HG03457 (cell line): Measurements from ENCODE around the gene NOD1.
"Not testable (repeated sequence)": the region's sequence is repeated elsewhere in the genome, so short reads cannot be mapped to it uniquely, and the experiment has no call there.

Experiments used
- ATAC-seq: cut with Tn5 transposase; IDR thresholded peaks from one replicate; pipeline ENCODE4 v1.9.1; 2021; ENCODE audit warnings: moderate number of reproducible peaks; ENCODE audit not compliant: unreplicated experiment

Gene NOD1

DNA sequence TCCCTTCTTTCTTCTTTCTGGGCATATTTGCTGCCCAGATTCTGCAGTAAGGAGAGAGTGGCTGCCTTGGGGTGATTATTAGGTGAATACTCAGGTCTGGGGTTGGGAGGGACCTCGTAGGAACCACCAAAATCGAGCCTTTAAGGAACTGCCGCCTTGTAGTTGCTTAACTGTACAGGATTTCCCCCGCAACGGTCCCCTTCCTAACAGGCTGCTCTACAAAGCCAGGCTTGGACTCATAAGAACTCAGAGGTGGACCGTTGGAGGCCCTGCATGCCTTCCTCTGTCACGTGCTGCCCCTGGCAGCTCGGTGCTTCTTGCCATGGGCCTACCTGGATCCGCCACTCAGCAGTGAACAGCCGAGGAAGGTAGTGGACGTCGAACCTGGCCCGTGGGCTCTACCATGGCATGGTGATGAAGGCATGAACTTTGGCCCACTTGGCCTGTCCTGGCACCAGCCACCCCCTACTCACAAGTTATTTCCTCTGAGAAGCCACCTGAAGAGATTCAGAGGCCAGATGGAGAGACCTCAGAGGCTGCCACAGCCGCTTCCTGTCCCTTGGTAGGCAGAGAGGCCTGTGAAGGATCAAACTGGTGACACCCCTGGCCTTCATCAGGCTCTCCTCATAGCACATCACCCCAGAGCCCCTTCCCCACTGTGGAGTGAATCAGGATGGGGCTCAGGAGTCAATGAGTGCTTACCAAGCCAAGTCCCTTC lies 54.6 kb downstream of the NOD1 start:
- no peak for ATAC-seq

DNA sequence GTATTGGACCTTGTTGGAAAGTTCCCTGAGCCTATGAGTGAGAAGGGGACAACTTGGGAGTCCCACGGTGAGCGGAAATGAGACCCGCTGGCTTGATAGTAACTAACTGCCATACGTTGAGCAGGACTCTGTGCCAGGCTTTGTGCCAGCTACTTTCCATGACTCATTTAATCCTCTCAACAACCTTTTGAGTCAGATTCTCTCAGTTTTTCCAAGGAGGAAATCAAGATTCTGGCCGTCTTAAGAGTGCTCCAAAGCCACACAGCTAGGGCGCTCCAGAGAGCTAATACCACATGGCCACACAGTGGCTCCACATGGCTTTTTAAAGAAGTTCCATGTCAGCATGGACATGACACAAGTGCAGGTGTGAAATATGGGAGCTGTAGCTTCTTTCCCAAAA lies 55.7 kb downstream of the NOD1 start:
- ATAC-seq: no peak

DNA sequence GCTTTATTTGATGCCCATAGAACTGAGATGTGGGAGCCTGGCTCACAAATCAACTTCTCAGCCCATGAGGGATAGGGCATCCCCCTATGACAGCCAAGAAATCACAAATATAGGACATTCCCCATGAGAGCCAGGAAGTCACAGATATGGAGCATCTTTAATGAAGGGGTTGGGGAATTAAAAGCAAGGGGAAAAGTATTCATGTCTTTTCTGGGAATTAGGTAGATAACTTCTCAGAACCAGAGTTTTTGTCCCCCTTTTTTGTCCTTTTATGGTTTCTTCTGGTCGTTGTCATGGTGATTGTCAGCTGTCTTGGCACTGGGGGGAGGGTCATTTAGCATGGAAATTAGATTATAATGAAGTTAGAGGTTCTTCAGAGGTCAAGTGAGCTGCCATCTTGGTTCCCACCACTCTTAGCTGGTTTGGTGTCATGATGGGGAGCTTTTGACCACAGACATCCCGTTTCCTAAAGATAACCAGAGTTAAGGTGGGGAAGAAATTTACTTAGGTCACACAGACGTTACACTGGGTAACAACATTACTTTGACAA lies 56.9 kb downstream of the NOD1 start:
- no peak for ATAC-seq

DNA sequence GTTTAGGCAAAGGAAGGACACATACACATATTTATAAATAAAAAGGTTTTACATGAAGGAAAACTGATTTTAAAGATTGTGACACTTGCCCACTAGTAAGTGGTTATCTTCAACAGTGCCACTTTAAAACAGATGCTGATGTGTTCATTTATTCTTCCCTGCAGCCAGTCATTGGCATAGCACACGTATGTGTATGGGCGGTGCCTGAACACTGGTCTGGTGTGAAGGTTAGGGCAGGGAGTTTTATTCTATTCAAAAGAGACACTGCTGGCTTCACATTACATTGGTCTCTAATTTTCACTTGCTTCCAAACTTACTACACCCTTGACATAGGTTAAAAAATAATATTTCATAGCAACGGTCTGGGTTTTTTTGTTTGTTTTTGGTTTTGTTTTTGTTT lies 57.9 kb downstream of the NOD1 start:
- no peak for ATAC-seq

DNA sequence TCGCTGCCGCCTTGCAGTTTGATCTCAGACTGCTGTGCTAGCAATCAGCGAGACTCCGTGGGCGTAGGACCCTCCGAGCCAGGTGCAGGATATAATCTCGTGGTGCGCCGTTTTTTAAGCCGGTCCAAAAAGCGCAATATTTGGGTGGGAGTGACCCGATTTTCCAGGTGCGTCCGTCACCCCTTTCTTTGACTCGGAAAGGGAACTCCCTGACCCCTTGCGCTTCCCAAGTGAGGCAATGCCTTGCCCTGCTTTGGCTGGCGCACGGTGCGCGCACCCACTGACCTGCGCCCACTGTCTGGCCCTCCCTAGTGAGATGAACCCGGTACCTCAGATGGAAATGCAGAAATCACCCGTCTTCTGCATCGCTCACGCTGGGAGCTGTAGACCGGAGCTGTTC lies 58.5 kb downstream of the NOD1 start:
- not testable (repeated sequence) for ATAC-seq

DNA sequence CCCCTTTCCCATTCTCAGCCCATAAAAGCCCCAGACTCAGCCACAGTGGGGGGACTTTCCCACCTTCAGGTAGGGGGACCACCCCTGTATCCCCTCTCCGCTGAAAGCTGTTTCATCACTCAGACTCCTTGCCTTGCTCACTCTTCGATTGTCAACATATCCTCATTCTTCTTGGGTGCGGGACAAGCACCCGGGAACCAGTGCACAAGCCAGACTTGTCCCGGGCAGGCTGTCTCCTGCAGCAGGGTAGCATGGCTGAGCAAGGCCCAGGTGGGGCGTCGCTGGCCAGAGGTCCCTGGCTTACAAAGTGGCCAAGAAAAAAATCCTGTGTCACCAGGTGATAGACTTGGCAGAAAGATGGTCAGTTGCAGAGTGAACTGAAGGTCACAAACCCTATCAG lies 64.7 kb downstream of the NOD1 start:
- no peak for ATAC-seq

DNA sequence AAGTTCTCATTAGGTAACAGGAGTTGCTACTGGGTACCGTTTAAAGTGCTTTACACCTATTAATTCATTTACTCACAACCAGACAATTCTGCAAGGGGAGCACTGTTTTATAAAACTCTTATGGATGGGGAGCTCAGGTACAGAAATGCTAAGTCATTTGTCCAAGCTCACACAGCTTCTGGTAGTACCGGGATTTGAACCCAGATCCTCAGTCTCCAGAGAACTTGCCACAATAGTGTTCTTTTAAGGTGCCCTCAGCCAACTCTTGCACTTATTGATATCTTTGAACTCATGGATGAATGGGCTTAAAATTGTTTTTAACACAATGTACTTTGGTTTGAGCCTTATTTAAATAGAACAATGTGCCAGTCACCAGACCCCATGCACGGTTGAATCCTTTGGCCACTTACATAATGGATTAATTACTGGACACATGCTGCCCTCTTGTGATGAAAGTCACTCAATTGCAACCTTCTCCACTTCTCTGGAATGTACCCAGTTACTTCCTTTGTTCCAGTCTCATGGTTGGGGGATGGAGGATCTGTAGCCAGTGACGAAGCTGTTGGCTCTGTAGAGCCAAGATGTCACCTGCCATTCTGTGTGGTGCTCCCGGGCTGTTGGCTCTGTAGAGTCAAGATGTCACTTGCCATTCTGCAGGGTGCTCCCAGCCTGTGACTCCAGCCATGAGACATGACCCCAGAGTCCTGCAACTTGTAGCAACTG lies 65.6 kb downstream of the NOD1 start:
- ATAC-seq: no peak

DNA sequence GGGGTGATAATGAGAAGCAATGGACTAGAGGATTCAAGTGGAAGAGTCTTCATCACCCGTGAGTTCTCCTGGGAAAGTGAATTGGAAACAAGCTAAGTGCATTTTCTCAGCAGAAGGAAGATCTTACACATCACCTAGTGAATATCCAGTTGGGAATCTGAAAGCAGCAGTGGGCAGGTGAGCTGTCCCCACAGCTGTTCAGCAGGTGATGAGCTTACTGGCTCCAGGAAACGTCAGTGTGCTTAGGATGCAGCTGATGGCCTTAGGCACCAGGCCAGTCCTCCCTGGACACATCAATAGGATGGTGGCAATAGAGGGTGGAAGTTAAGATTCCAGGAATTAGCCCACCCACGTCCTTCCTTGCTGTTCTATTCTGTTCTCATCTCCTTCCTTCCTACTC lies 66.7 kb downstream of the NOD1 start:
- ATAC-seq: no peak

DNA sequence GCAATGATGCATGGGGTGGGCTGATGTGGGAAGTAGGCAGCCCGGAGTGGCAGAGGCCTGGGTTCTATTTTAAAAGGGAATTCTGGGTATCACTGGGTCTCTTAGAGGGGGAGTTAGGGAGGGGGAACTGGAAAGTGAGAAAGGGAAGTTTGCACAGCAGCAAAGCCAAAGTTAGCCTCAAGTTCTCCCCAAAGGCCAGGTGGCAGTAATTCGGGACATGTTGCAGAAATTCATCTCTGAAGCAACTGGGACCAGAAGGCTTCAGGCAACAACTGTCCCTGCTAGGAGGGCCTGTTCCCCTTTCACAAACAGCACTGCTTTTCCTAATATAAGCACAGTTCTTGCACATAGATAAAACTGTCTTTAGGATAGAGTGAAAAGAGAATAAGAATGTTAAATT lies 67.4 kb downstream of the NOD1 start:
- ATAC-seq: no peak

DNA sequence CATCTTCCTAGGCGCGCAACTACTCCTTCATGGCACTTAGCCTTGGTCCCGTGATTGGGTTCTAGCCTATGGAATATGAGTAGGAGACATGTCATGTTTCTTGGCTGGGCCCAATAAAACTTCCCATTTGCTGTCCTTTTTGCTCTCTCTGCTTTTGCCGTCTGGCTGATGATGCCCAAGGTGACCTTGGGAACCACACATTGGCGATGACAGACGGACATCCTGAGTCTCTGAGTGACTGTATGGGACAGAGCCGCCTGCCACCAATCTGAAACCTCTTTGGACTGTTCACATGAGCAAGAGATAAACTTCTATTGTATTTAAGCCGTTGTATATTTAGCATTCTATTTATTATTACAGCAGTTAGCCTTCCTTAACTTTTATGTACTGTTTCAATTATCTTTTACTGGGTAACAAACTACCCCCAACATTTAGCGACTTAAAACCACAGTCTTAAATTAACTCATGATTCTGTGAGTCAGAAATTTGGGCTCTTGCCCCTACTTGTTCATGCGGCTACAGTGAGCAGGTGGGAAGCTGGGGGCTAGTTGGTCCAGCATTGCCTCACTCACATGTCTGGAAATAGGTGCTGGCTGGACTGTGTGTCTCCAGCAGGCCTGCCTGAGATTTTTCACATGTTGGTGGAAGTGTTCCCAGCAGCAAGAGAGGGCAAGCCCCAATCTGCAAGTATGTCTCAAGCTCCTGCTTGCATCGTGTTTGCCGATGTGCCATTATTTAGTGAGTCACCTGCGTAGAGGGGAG lies 71.7 kb downstream of the NOD1 start:
- no peak for ATAC-seq

DNA sequence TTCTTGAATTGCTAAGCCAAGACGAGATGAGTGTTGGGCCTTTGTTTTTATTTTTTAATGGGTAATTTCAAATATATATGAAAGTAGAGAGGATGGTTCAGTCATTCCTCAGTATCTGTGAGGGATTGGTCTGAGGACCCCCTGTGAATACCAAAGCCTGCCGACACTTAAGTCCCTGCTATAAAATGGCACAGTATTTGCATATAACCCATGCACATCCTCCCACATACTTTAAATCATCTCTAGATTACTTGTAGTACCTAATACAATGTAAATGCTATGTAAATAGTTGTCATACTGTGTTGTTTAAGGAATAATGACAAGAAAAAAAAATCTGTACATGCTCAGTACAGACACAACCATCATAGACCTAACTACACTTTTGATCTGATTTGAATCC lies 73.4 kb downstream of the NOD1 start:
- no peak for ATAC-seq

DNA sequence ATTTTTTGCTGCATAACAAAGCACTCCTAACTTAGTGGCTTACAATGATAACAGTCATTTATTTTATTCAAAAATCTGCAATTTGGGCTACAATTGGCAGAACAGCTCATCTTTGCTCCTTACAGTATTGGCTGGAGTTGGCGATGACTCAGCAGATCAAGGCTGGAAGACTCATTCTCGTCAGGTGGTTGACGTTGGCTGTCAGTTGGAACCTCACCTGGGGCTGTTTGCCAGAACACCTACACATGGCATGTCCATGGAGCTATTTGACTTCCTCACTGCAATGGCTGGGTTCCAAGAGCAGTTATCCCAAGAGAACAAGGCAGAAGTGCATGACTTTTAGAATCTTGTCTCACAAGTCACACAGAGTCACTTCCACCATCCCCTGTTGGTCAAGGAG lies 75.1 kb downstream of the NOD1 start:
- no peak for ATAC-seq

DNA sequence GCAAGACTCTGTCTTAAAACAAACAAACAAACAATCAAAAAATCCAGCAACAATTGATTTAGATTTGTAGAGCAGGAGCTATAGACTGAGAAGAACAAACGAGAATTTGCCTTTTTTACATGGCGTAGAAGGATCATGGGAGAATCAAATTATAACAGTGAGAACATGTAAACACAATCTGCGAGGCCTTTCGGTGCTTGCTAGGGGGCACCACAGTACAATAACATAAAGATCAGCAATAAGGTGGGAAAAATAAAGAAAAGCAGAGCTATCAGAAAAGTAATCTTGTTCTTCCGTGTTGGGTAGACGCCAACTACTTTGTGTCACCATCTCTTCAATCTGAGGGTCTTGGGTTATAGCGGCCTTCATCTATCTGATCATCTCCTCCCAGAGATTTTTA lies 82.2 kb downstream of the NOD1 start:
- no peak for ATAC-seq

DNA sequence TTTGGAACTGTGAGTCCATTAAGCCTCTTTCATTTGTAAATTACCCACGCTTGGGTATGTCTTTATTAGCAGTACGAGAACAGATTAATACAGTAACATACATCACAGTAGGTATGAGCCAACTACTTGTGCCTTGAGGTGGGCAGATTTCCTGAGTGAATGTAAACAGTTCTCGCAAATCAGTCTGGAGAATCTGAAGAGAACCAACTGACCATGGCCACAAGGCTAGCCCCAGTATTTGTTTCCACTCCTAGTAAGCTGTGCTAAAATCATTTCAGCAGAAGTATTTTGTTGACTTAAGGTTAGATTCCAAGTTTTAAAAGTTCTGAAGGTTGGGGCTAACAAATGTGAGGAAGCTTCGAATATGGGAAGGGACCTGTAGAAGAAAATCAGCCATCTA lies 82.9 kb downstream of the NOD1 start:
- no peak for ATAC-seq

DNA sequence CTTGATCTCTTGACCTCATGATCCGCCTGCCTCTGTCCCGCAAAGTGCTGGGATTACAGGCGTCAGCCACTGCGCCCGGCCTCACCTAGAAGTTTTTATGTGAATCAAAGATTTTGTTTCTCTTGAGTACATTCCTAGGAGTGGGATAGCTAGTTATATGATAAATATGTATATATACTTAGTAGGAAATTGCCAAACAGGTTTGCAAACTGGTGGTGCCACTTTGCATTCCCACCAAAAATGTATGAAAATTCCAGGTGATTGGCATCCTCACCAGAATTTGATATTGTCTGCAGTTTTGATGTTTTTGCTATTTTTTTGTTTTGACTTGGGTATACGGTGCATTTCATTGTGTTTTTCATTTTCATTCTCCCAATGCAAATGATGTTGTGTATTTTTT lies 86.8 kb downstream of the NOD1 start:
- ATAC-seq: no peak

DNA sequence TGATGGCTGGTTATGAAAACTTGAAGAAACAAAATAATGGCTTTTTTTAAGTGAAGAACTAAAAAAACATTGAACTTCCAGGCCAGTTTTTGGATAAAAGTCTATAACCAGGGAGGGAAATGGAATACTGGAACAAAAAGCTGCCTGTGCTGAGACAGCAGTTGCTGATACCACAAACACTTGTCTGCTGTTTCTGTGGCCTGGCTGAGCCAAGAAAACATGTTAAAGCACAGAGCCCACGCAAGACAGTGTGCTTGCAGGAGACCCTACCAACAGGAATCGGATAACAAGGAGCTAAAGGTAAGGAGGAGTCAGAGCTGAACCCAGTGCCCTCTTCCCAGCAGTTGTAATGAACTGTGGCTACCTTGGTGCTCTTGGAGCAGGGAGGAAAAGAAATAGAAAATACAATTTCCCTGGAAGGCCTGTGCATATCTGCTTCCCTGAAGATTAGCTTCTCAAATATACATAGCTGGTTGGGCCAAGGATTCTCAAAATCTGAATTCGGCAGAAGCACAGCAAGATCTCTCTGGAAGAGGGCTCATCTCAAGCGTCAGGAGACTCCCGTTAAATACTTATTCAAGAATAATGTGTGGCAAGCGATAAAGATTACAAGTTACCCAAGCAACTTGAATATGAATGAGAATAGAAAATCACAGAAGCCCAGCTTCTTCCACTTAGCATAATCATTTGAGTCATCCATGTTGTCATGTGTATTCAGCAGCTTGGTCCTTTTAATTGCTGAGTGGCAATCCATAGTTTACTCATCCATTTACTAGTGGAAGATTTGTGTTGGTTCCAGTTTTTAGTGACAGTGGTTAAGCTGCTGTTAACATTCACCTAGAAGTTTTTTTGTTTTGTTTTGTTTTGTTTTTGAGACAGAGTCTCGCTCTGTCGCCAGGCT lies 87.6 kb downstream of the NOD1 start:
- ATAC-seq: no peak

DNA sequence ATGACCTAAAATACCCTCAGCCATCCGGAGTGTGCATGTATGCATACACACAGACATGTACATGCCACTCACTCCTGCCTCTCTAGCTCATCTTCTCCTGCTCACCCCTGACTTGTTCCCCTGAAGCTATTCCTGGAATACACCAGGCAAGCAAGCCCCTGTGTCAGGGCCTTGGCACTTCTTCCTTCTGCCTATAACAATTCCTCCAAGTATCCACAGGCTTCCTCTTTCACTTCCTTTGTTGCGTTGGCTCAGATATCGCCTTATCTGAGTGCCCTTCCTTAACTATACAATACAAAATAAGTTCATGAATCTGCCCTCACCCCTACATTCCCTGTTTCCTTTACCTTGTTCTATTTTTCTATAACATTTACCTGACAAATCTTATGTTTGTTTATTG lies 88.8 kb downstream of the NOD1 start:
- no peak for ATAC-seq

DNA sequence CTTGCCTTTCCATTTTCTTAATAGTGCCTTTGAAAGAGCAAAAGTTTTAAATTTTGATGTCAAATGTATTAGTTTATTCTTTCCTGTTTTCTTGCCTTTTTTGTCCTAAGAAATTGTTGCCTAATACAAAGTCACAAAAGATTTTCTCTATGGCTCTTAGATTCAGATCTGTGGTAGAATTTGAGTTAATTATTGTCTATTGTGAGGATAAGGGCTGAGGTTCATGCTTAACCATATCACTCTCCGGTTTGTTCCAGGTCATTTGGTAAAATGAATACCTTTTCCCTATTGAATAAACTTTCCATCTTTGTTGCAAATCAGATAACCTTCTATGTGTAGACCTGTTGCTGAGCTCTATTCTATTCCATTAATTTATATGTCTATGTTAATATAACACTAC lies 96.0 kb downstream of the NOD1 start:
- ATAC-seq: no peak

DNA sequence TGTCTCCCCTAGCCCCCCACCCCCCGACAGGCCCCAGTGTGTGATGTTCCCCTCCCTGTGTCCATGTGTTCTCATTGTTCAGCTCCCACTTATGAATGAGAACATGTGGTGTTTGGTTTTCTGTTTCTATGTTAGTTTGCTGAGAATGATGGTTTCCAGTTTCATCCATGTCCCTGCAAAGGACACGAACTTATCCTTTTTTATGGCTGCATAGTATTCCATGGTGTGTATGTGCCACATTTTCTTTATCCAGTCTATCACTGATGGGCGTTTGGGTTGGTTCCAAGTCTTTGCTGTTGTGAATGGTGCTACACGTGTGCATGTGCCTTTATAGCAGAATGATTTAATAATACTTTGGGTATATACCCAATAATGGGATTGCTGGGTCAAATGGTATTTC lies 97.8 kb downstream of the NOD1 start:
- ATAC-seq: not testable (repeated sequence)

DNA sequence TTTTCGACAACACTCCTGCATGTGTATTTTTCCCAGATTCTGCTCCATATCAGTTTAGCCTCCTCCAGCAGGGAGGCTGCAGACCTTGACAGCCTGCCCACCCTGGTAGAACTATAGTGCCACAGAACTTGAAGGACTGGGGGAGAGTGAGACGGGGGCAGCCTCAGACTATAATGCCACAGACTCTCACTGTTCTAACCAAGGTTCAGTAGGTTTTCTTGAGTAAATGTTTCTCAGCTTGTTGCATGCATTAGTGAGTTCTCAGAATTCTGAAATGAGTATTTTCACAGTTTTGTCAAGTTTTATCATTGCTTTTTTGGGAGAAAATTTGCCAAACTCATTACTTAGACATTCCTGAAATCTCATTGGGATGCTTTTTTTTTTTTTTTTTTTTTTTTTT lies 98.3 kb downstream of the NOD1 start:
- ATAC-seq: no peak

DNA sequence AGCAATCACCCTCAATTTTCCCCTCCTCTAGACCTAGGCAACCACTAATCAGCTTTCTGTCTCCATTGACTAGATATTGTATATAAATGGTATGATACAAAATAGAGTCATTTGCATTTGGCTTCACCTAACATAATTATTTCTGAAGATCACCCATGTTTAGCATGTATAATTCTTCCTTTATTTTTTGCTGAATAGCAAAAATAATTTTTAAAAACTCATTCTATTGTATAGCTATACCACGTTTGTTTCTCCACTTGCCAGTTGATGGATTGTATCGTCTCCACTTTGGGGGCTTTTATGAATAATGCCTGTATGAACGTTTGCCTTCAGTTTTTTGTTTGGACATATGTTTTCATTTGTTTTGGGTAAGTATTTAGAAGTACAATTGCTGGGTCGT lies 98.8 kb downstream of the NOD1 start:
- ATAC-seq: no peak
